HCT116 (cell line): ENCODE data around the gene RASGRP2. TPM values are rescaled to one million over a fixed set of nuclear protein-coding genes. Genes with fewer than 3 reads are reported as not detected.

ENCODE experiments used
- ATAC-seq: fragments of 200-7000 bp; cut with Tn5 transposase; 2 replicates; pipeline ENCODE4 v1.9.1; 2020; ENCODE audit warnings: mild to moderate bottlenecking, moderate library complexity
- BruUV-seq: library from RNA; stranded (reverse); fragments of 400-500 nt; replicated peaks from 2 replicates; lab custom pipeline; 2021; lab: Mats Ljungman, UMichigan
- CTCF ChIA-PET: fragments of 300-600 bp; sonication (Branson Sonifier 250); formaldehyde crosslinking; loops from one replicate; lab custom pipeline; 2021; ENCODE audit warnings: antibody characterized with exemption; lab: Charles Lee
- POLR2A ChIA-PET: fragments of 300-600, 350-600 bp; sonication (Branson Sonifier 250); formaldehyde crosslinking; loops from one replicate; lab custom pipeline; 2021; ENCODE audit warnings: antibody characterized with exemption; lab: Charles Lee
- RAD21 ChIA-PET, 2 experiments: fragments of 300-600 bp; sonication (Branson Sonifier 250); formaldehyde crosslinking; loops; one replicate each; lab custom pipeline; 2023; ENCODE audit warnings: low total read pairs in 2 of 2; ENCODE audit not compliant: uncharacterized antibody in 2 of 2, unreplicated experiment in 2 of 2, low non-redundant PET in 1 of 2; lab: Charles Lee
- DNase-seq: peaks from one replicate; pipeline ENCODE4 v3.0.0-alpha.2; 2010; ENCODE audit warnings: low read depth, low spot score
- H2AFZ ChIP-seq: fragments of 200-600 bp; shearing (Covaris generic), sonication (generic); 2 replicates; pipeline ENCODE4 v1.6.1; 2017; ENCODE audit warnings: low read depth, mixed run types, mixed read lengths, antibody characterized with exemption, low read length; ENCODE audit not compliant: poor library complexity, severe bottlenecking
- H3K27ac ChIP-seq: 2 replicates; pipeline ENCODE4 v1.5.1; 2012; ENCODE audit warnings: low read depth, low read length
- H3K27me3 ChIP-seq: fragments of 200-600 bp; sonication (generic); 2 replicates; pipeline ENCODE4 v1.6.1; 2016; ENCODE audit warnings: mixed run types, low read length, mixed read lengths; ENCODE audit not compliant: insufficient read depth
- H3K36me3 ChIP-seq, 2 experiments: fragments of 200-500 bp in 1 of 2; fragments of 200-600 bp in 1 of 2; sonication (Bioruptor generic) in 1 of 2; sonication (generic) in 1 of 2; 2 replicates each; pipeline versions ENCODE4 v1.5.1 to v1.6.1; 2014 to 2016; ENCODE audit warnings: low read length in 2 of 2, inconsistent platforms in 1 of 2, mixed read lengths in 1 of 2, mixed run types in 1 of 2; ENCODE audit not compliant: insufficient read depth in 2 of 2, control insufficient read depth in 1 of 2
- H3K4me1 ChIP-seq, 2 experiments: fragments of 200-600 bp in 1 of 2; sonication (generic) in 1 of 2; 2 replicates each; pipeline versions ENCODE4 v1.5.1 to v1.6.1; 2012 to 2017; ENCODE audit warnings: low read length in 2 of 2, inconsistent platforms in 1 of 2, mild to moderate bottlenecking in 1 of 2, mixed read lengths in 1 of 2, mixed run types in 1 of 2, moderate library complexity in 1 of 2; ENCODE audit not compliant: insufficient read depth in 2 of 2, control insufficient read depth in 1 of 2
- H3K4me2 ChIP-seq: fragments of 200-600 bp; sonication (generic); 2 replicates; pipeline ENCODE4 v1.6.1; 2017; ENCODE audit warnings: mixed run types, low read length, mixed read lengths
- H3K4me3 ChIP-seq, 2 experiments: fragments of 200-600 bp in 1 of 2; sonication (generic) in 1 of 2; replicated peaks in 1 of 2; 2 replicates each; pipeline ENCODE4 v1.5.1; 2011 to 2016; ENCODE audit warnings: low read length in 2 of 2, control low read depth in 1 of 2, low read depth in 1 of 2, mild to moderate bottlenecking in 1 of 2, mixed read lengths in 1 of 2, mixed run types in 1 of 2
- H3K79me2 ChIP-seq: fragments of 200-600 bp; sonication (generic); 2 replicates; pipeline ENCODE4 v1.6.1; 2017; ENCODE audit warnings: mild to moderate bottlenecking, mixed run types, low read length, moderate library complexity, mixed read lengths; ENCODE audit not compliant: insufficient read depth
- H3K9ac ChIP-seq: fragments of 200-600 bp; sonication (generic); 2 replicates; pipeline ENCODE4 v1.6.1; 2016; ENCODE audit warnings: low read length, mixed read lengths
- H3K9me2 ChIP-seq: fragments of 200-600 bp; sonication (generic), shearing (Covaris generic); 2 replicates; pipeline ENCODE4 v1.6.1; 2017; ENCODE audit warnings: mixed run types, mild to moderate bottlenecking, moderate library complexity; ENCODE audit not compliant: insufficient read depth
- H3K9me3 ChIP-seq, 2 experiments: fragments of 200-500 bp in 1 of 2; fragments of 200-600 bp in 1 of 2; sonication (Bioruptor generic) in 1 of 2; sonication (generic) in 1 of 2; 2 replicates each; pipeline ENCODE4 v1.6.1; 2014 to 2017; ENCODE audit warnings: low read length in 2 of 2, mixed read lengths in 2 of 2, inconsistent platforms in 1 of 2, low read depth in 1 of 2, mild to moderate bottlenecking in 1 of 2, mixed run types in 1 of 2, moderate library complexity in 1 of 2; ENCODE audit not compliant: control insufficient read depth in 1 of 2, insufficient read depth in 1 of 2
- H4K20me1 ChIP-seq: fragments of 200-600 bp; sonication (generic), shearing (Covaris generic); 2 replicates; pipeline ENCODE4 v1.6.1; 2017; ENCODE audit warnings: mixed run types, mild to moderate bottlenecking, moderate library complexity; ENCODE audit not compliant: insufficient read depth
- ATF3 ChIP-seq: IDR thresholded peaks from 2 replicates; pipeline ENCODE4 v1.6.1; 2012
- EGR1 ChIP-seq: IDR thresholded peaks from 2 replicates; pipeline ENCODE4 v1.6.1; 2012; ENCODE audit warnings: low read depth
- ELF1 ChIP-seq: IDR thresholded peaks from 2 replicates; pipeline ENCODE4 v1.6.1; 2012; ENCODE audit warnings: low read depth, borderline replicate concordance
- EZH2 ChIP-seq: fragments of 200-600 bp; sonication (generic); IDR thresholded peaks from 2 replicates; pipeline ENCODE4 v1.6.1; 2017; ENCODE audit warnings: antibody characterized with exemption, mixed run types
- FOSL1 ChIP-seq: IDR thresholded peaks from 2 replicates; pipeline ENCODE4 v1.6.1; 2012; ENCODE audit warnings: low read depth
- JUND ChIP-seq: IDR thresholded peaks from 2 replicates; pipeline ENCODE4 v1.6.1; 2012
- MAX ChIP-seq: IDR thresholded peaks from 2 replicates; pipeline ENCODE4 v1.6.1; 2012
- POLR2A ChIP-seq: IDR thresholded peaks from 2 replicates; pipeline ENCODE4 v1.7.0; 2011; ENCODE audit warnings: borderline replicate concordance; ENCODE audit not compliant: insufficient read depth, insufficient read length; ENCODE audit errors: extremely low read depth
- POLR2AphosphoS5 ChIP-seq: IDR thresholded peaks from 2 replicates; pipeline ENCODE4 v1.6.1; 2011; ENCODE audit warnings: mild to moderate bottlenecking, low read depth, low read length, moderate library complexity
- SIN3A ChIP-seq: IDR thresholded peaks from 2 replicates; pipeline ENCODE4 v1.6.1; 2012; ENCODE audit warnings: low read depth
- SP1 ChIP-seq: IDR thresholded peaks from 2 replicates; pipeline ENCODE4 v1.6.1; 2012; ENCODE audit warnings: low read depth
- SRF ChIP-seq: IDR thresholded peaks from 2 replicates; pipeline ENCODE4 v1.6.1; 2012; ENCODE audit warnings: low read depth
- TCF7L2 ChIP-seq: IDR thresholded peaks from 2 replicates; pipeline ENCODE4 v1.7.0; 2011; ENCODE audit warnings: borderline replicate concordance, inconsistent platforms; ENCODE audit not compliant: insufficient read depth, insufficient read length; ENCODE audit errors: extremely low read depth
- YY1 ChIP-seq: IDR thresholded peaks from 2 replicates; pipeline ENCODE4 v1.6.1; 2011; ENCODE audit warnings: low read length, low read depth, moderate library complexity, mild to moderate bottlenecking; ENCODE audit not compliant: insufficient replicate concordance; ENCODE audit errors: extremely low read depth
- ZNF274 ChIP-seq: fragments of 200-500 bp; sonication (Bioruptor generic); IDR thresholded peaks from 2 replicates; pipeline ENCODE4 v1.6.1; 2014; ENCODE audit warnings: mild to moderate bottlenecking, low read depth, low read length, inconsistent platforms
- intact Hi-C: fragments of 100-400 bp; cut with micrococcal nuclease; formaldehyde crosslinking; loops from 2 replicates; pipeline ENCODE4 v1.10.0; 2022
- total RNA-seq: library from RNA; stranded (reverse); gene quantifications from one replicate; pipeline ENCODE4 v1.2.1, GENCODE V29; 2021; ENCODE audit not compliant: unreplicated experiment
- TF ChIP-seq, protein P1 (sequence below): IDR thresholded peaks from 2 replicates; pipeline ENCODE4 v1.6.1; 2012; ENCODE audit warnings: low read depth

RASGRP2 gene
- total RNA-seq, 1 experiment from 2014 or later = 12.8 TPM

- no peak overlapping the region for H3K27ac ChIP-seq
- TF ChIP-seq SP1 = no peak
- no peak for TF ChIP-seq TCF7L2
- no peak for TF ChIP-seq MAX
- TF ChIP-seq, protein P1, sequence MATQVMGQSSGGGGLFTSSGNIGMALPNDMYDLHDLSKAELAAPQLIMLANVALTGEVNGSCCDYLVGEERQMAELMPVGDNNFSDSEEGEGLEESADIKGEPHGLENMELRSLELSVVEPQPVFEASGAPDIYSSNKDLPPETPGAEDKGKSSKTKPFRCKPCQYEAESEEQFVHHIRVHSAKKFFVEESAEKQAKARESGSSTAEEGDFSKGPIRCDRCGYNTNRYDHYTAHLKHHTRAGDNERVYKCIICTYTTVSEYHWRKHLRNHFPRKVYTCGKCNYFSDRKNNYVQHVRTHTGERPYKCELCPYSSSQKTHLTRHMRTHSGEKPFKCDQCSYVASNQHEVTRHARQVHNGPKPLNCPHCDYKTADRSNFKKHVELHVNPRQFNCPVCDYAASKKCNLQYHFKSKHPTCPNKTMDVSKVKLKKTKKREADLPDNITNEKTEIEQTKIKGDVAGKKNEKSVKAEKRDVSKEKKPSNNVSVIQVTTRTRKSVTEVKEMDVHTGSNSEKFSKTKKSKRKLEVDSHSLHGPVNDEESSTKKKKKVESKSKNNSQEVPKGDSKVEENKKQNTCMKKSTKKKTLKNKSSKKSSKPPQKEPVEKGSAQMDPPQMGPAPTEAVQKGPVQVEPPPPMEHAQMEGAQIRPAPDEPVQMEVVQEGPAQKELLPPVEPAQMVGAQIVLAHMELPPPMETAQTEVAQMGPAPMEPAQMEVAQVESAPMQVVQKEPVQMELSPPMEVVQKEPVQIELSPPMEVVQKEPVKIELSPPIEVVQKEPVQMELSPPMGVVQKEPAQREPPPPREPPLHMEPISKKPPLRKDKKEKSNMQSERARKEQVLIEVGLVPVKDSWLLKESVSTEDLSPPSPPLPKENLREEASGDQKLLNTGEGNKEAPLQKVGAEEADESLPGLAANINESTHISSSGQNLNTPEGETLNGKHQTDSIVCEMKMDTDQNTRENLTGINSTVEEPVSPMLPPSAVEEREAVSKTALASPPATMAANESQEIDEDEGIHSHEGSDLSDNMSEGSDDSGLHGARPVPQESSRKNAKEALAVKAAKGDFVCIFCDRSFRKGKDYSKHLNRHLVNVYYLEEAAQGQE = no peak
- no peak for TF ChIP-seq SRF
- TF ChIP-seq POLR2AphosphoS5 = no peak
- no peak for TF ChIP-seq SIN3A
- no peak for TF ChIP-seq FOSL1
- no peak for TF ChIP-seq EGR1
- no peak for TF ChIP-seq ZNF274
- no peak for TF ChIP-seq ELF1
- TF ChIP-seq YY1 = no peak
- TF ChIP-seq ATF3 = no peak
- TF ChIP-seq POLR2A = no peak
- TF ChIP-seq JUND = no peak
- TF ChIP-seq EZH2 = no peak
- H3K4me1 ChIP-seq = peaks cover 5 to 15% of the 10 kb centered on the region in 2 experiments; a peak in 3 of 4 replicates
- H3K27me3 ChIP-seq = no peaks in the 10 kb centered on the region
- no peaks in the 10 kb centered on the region for H3K9me2 ChIP-seq
- no TSS peak for BruUV-seq
- no peak overlapping the region for H2AFZ ChIP-seq
- DNase-seq (no peak), ATAC-seq (no peak)
- intact Hi-C loops = loop anchor here (5.0 kb wide), 3 partner anchors 57 to 332 kb away; partner anchors contain the start of genes CDC42BPG and ZNHIT2
- no peaks in the 10 kb centered on the region for H3K9me3 ChIP-seq
- ChIA-PET RAD21 (no interaction called here), CTCF (no interaction called here), POLR2A (interaction anchor here (1.3 kb wide), 1 partner anchor 52 kb away, joined by 3 read pairs; no protein-coding TSS in a partner anchor)
- no peaks in the 10 kb centered on the region for H4K20me1 ChIP-seq
- H3K4me2 ChIP-seq = no peak overlapping the region
- H3K79me2 ChIP-seq = no peaks in the 10 kb centered on the region
- H3K9ac ChIP-seq = no peak overlapping the region
- H3K36me3 ChIP-seq = no peaks in the 10 kb centered on the region
- H3K4me3 ChIP-seq = no peak overlapping the region
These were observed 41.1 kb upstream of the RASGRP2 start for GRCh38 chr11:64784813-64785581.
